GM12801 (cell line): ENCODE results near the gene TUBA1C.

ENCODE experiments used
- TF ChIP-seq, protein P1 (sequence below): IDR thresholded peaks from one replicate; pipeline ENCODE4 v1.5.1; 2011; ENCODE audit warnings: control low read depth; ENCODE audit not compliant: insufficient read length; ENCODE audit errors: extremely low read depth

Gene TUBA1C

DNA sequence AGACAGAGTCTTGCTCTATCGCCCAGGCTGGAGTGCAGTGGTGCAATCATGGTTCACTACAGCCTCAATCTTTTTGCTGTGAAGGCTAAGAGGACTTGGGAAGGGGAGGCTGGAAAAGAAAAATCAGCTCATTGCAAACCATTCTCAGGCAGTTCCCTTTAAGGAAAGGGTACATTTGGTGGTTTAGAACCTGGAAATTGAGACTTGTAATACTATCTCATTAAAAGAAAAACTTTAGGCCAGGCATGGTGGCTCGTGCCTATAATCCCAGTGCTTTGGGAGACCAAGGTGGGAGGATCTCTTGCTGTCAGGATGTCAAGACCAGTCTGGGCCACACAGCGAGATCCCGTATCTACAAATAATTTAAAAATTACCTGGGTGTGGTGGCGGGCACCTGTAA lies 21.3 kb upstream of the TUBA1C start:
- TF ChIP-seq, protein P1, sequence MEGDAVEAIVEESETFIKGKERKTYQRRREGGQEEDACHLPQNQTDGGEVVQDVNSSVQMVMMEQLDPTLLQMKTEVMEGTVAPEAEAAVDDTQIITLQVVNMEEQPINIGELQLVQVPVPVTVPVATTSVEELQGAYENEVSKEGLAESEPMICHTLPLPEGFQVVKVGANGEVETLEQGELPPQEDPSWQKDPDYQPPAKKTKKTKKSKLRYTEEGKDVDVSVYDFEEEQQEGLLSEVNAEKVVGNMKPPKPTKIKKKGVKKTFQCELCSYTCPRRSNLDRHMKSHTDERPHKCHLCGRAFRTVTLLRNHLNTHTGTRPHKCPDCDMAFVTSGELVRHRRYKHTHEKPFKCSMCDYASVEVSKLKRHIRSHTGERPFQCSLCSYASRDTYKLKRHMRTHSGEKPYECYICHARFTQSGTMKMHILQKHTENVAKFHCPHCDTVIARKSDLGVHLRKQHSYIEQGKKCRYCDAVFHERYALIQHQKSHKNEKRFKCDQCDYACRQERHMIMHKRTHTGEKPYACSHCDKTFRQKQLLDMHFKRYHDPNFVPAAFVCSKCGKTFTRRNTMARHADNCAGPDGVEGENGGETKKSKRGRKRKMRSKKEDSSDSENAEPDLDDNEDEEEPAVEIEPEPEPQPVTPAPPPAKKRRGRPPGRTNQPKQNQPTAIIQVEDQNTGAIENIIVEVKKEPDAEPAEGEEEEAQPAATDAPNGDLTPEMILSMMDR = no peak

DNA sequence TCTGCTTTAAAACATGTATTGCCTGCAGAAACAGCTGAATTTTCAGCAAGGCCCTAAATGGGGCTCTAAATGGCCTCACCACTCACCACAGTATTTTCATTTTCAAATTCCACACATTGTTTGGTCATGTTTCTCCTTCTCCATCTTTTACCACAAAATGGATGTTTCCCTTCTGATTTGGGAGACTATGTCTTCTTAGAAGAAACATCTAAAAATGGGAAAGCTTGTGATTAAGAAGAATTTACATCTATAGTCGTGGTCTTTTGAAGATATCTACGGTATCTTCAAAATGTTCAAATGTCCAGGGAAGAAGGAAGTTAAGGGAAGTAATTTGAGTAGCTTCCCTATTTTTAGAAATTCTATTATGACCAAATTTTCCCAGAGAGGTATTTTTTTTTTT lies 20.7 kb upstream of the TUBA1C start:
- TF ChIP-seq, protein P1 = no peak

DNA sequence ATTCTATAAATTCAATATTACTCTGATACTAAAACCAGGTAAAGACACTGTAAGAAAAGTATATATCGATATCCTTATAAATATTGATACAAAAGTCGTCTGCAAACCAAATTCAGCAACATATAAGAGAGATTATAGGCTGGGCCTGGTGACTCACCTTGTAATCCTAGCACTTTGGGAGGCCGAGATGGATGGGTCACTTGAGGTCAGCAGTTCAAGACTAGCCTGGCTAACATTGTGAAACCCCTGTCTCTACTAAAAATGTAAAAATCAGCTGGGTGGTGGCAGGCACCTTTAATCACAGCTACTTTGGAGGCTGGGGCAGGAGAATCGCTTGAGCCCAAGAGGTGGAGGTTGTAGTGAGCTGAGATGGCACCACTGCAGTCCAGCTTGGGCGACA lies 13.5 kb upstream of the TUBA1C start:
- TF ChIP-seq, protein P1 = no peak

DNA sequence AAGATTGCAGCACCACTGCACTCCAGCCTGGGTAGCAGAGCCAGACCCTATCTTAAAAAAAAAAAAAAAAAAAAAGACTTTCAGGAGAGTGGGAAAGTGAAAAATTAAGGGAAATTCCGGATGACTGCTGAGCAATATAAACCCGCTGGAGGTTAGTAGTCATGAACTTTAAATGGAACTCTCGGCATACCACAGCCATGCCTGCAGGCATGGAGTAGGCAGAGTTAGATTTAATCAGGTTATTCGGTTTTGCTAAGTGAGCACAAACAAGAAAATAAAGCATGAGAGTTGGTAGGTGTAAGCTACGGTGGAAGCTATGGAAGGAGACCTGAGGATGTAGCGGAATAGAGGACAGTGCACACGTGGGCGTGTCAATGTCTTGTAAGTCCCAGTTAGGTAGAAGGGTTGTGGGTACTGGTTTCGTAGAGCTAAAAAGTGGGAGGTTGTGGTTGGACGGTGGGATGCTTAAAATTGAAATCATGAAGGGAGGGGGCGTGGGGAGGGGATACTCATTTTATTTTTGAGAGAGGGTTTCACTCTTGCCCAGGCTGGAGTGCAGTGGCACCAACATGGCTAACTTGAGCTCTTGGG lies 11.8 kb upstream of the TUBA1C start:
- TF ChIP-seq, protein P1 = no peak

DNA sequence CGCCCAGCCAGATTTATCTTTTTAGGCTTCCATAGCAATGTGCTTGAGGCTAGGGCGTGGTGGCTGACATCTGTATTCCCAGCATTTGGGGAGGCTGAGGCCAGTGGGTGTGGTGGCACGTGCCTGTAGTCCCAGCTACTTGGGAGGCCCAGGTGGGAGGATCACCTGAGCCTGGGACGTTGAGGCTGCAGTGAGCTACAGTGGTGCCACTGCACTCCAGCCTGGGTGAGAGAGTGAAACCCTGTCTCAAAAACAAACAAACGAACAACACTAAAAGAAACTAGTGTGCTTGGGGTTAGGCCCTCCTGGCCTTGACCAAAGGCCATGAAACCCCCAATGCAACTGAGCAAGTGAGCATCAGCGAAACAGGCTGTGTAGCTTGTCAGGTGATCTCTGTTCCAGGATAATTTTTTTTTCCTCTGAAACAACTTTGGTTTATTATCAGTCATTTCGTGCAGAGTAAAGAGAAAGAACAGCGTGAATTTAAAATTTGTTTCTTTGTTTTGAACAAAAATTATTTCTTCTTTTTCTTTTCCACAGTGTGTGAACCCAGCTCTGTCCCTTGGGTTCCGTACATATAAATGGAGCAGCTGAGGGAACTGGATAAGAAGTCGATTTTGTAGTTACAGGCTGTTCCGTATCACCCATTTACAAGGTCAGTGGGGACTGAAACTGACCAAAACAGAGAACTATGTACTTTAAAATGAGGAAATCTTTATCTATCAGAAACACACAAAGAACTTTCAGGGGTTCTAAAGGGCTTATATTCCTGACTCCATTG lies 8.8 kb upstream of the TUBA1C start:
- TF ChIP-seq, protein P1 = no peak

DNA sequence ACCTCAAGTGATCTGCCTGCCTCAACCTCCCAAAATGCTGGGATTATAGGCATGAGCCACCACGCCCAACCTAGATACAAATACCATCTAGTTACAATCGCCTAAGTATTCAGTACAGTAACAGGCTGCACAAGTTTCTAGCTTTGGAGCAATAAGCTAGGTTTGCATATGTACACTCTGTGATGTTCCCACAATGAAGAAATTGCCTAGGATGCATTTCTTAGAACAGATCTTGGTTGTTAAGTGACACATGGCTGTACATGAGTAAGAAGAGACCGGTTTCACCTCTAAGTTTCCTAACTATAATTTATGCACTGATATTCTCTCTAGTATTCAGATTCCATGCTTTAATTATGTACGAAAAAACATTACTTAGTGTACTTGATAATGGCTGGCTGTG lies 5.4 kb upstream of the TUBA1C start:
- TF ChIP-seq, protein P1 = no peak

DNA sequence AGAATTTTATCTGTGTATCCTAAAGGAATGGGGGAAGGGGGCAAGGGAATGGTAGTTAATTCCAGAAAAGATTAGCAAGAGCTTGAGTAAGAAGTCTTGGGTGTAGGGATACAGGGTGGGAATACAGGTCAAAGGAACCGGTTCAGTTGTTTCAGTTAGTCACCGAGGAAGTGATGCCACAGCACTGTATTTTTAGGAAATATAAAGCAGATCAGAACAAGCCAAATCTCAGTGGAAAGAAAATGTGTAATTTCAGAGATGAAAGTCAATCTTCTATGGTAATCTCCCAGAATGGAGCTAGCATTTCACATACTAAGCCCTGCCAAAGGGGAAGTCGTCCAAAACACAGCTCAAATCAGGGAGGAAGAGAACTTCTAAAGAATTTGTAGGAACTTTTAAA lies 4.7 kb upstream of the TUBA1C start:
- TF ChIP-seq, protein P1 = no peak
